ENCODE measurements around the gene BTBD16.

Gene BTBD16

DNA sequence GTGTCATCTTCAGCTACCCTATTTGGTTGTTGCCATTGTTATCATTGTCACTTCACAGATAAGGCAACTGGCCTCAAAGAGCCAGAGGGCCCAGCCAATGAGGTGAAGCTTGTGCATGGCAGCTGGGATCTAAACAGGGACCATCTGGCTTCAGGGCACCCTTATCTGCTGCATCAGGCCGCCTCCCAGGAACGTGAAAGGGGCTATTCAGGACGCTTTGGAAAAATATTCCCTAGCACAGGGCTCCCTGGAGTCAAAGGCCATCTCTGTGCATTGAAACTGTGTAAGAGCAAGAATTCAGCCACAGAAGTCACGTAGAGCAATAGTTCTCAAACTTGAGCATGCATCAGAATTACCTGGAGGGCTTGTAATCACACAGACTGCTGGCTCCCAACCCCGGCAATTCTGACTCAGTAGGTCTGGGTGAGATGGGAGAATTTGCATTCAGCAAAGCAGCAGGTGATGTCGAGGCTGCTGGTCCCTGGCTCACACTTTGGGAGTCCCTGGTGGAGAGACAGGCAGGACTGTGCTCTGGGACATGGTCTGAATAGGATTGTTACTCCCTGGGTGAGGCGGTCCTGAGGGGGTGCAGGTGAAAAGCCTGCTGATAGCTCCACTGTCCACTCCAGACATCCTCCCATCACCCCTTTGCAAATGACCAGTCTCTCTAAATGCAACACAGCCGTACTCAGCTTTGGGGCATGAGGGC is 81.9 kb downstream of the BTBD16 start:
- DNase-seq (ENCODE audit: extremely low read depth, low read depth) = no peak
- TF ChIP-seq, protein P1, sequence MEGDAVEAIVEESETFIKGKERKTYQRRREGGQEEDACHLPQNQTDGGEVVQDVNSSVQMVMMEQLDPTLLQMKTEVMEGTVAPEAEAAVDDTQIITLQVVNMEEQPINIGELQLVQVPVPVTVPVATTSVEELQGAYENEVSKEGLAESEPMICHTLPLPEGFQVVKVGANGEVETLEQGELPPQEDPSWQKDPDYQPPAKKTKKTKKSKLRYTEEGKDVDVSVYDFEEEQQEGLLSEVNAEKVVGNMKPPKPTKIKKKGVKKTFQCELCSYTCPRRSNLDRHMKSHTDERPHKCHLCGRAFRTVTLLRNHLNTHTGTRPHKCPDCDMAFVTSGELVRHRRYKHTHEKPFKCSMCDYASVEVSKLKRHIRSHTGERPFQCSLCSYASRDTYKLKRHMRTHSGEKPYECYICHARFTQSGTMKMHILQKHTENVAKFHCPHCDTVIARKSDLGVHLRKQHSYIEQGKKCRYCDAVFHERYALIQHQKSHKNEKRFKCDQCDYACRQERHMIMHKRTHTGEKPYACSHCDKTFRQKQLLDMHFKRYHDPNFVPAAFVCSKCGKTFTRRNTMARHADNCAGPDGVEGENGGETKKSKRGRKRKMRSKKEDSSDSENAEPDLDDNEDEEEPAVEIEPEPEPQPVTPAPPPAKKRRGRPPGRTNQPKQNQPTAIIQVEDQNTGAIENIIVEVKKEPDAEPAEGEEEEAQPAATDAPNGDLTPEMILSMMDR (IDR thresholded peaks at IDR 0.05; ENCODE audit: low read depth, low read length) = no peak

DNA sequence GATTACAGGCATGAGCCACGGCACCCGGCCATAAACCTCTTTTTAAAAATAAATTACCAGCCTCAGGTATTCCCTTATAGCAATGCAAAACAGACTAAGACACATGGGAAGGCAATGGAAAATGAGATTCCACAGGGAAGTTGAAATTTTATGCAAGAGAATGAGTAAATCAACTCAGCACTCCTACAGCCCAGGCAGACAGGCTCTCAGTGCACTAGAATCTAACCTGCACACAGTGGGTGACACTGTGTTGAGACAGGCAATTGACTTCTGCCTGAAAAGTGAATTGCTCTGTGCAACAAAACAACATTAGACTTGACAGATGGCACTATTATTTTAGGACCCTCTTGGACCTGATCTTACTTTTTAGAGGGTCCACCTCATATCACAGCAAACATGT is 83.3 kb downstream of the BTBD16 start:
- TF ChIP-seq, protein P1 (IDR thresholded peaks at IDR 0.05; ENCODE audit: low read depth, low read length) = no peak
- no peak for DNase-seq (ENCODE audit: extremely low read depth, low read depth)

DNA sequence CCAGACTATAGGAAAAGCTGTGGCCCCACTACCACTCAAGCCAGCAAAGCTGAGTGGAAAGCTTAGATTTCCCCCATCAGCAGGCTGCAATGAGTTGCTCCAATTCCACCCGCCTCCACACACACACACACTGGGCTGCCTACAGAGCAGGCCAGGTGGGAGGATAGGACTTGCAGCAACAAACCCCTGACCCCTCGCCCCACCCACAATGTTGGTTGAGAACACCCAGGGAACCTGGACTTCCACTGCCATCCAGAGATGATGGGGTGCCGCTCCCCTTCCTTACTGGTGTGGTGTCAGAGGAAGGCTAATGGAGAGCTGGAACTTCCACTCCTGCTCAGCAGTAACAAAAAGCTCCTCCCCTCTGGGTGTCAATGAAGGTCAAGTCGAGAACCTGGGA is 86.6 kb downstream of the BTBD16 start:
- TF ChIP-seq, protein P1 (IDR thresholded peaks at IDR 0.05; ENCODE audit: low read depth, low read length) = no peak
- DNase-seq (ENCODE audit: extremely low read depth, low read depth) = no peak

DNA sequence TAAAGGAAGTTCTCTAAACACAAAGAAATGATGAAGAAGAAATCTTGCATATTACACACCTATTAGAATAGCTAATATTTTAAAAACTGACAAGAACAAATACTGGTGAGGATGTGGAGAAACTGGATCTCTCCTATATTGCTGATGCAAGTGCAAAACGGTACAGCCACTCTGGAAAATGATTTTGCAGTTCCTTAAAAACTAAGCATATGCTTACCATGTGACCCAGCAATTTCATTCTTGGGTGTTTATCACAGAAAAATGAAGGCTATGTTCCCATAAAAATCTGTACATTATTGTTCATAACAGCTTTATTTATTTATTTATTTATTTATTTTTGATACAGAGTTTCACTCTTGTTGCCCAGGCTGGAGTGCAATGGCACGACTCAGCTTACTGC is 88.5 kb downstream of the BTBD16 start:
- no peak for DNase-seq (ENCODE audit: extremely low read depth, low read depth)
- TF ChIP-seq, protein P1 (IDR thresholded peaks at IDR 0.05; ENCODE audit: low read depth, low read length) = no peak

DNA sequence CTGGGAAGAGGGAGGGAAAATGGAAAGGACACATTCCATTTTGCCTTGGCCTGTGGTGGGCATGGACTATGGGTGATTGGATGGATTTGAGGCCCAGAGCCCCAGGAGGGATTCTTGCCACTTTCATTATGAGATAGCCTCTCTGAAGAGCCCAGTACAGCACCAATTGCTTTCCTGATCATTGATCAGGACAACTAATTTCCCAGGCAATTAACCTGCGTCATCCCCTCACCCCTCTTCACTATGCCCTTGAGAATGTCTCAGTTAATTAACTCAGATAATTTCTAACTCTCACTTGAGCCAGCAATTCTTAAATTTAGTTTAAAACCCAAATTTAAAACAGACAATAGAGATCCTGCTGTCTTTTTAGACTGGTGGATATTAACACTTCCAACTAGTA is 90.0 kb downstream of the BTBD16 start:
- no peak for DNase-seq (ENCODE audit: extremely low read depth, low read depth)
- TF ChIP-seq, protein P1 (IDR thresholded peaks at IDR 0.05; ENCODE audit: low read depth, low read length) = no peak

DNA sequence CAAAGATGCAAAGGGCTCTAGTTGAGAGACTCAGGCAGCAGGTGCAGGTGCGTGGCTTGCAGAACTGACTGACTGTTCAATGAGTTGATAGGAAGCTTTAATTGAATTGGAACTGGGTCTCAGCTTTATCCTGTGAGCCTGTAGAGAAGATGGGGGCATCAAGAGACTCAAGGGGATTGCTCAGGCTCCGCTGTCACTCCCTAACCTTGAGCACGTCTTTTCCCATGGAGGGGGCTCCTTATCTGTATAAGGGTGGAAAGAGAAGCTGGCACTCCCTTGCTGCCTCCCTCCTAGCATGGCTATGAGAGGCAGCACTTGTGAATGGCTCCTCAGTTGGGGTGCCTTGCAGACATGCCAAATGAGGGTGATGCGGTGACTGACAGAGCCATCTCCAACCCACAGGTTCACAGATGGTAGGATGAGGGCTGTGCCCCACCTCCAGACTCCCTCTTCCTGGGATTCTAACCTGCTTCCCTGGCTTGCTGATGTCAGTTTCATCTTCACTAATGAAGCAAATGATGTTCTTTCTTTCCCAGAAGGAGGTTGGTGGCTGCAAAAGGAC is 91.0 kb downstream of the BTBD16 start:
- TF ChIP-seq, protein P1 (IDR thresholded peaks at IDR 0.05; ENCODE audit: low read depth, low read length) = no peak
- DNase-seq (ENCODE audit: extremely low read depth, low read depth) = no peak

DNA sequence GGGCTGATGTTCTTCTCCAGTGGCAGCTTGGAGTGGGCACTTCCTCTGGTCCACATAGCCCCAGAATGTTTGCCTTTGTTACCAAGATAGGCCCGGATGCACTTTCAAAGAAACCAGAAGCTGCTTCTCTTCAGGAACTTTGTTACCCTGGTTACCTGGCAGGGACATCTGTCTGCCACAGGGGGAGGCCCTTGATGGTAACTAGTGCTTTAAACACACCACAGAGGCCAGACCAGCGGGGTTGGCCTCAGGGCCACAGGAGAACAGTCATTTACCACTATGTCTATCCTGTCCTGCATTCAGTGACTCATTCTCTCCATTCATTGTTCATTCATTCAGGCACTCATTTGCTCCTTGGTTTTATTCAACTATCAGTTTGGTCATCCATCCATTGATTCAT is 91.5 kb downstream of the BTBD16 start:
- DNase-seq (ENCODE audit: extremely low read depth, low read depth) = no peak
- TF ChIP-seq, protein P1 (IDR thresholded peaks at IDR 0.05; ENCODE audit: low read depth, low read length) = no peak

All from AG09319 (cell line).